ENCODE results near the gene OCA2.

The OCA2 gene

DNA sequence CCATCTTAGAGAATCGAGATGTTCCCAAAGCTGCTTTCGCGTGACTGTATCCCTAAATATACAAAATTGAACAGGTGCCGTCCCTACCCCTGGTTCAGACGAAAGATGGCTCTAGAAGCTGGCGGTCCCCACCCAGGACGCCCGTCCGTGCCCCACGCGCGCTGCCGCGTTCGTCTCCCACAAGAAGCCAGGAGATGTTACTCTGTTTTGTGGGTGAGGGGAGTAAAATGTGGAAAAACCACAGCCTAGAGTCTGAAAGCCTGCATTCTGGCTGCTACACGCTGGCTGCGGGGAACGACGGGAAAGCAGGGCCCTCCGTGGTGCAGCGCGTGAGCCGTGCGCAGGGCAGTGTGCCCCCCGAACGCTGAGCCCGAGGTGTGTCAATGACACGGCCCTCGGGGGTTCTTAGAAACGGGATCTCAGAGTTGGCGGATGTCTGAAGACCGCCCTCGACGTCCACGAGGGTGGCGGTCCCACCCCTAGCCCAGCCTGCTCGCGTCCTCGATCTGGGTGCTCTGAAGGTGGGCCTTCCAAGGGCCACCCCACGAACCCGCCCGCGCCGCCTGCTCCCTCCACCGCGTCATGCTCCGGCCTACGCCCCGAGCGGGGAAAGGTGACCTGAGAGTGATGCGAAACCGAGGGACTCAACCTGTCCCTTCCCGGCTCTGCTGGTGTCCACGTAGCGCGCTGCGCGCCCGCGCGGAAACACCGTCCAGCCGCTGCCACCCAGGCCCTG, 95.6 kb downstream of the OCA2 start:
- in situ Hi-C loops (cut with HindIII; ENCODE audit: low pct_ligation_motif_present, low sequenced_read_pairs) = no loop called here
- Histone ChIP-seq H3K27me3 (replicated peaks) (no peaks in the 10 kb centered on the region), H3K36me3 (replicated peaks) (no peaks in the 10 kb centered on the region), H3K4me3 (ENCODE audit: low read depth, low read length) (no peak overlapping the region), H3K27ac (no peak overlapping the region)
- no peak for DNase-seq
- TF ChIP-seq CTCF (IDR thresholded peaks at IDR 0.05; ENCODE audit: low read depth, low read length, missing control alignments) = no peak

DNA sequence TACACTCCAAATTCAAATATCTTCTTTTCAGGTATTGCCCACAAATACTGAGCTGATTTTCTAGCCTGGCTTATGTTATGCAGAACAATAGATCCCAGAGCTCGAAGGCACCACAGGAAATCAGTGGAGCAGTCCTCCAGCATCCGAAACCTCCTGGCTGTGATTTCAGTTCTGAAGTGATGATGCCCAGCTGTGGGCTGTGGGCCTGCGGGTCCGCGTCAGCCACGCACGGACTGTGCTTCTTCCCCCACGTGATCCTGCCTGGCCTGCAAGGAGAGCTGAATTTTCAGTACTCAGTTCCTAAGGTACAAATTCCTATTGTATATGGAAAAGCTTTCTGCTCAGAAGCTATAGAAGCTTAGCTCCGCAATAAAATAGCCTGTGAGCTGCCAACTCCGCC, 96.2 kb downstream of the OCA2 start:
- Histone ChIP-seq H3K4me3 (ENCODE audit: low read depth, low read length) (no peak overlapping the region), H3K27me3 (replicated peaks) (no peaks in the 10 kb centered on the region), H3K36me3 (replicated peaks) (no peaks in the 10 kb centered on the region), H3K27ac (no peak overlapping the region)
- TF ChIP-seq CTCF (IDR thresholded peaks at IDR 0.05; ENCODE audit: low read depth, low read length, missing control alignments) = no peak
- in situ Hi-C loops (cut with HindIII; ENCODE audit: low pct_ligation_motif_present, low sequenced_read_pairs) = no loop called here
- DNase-seq = no peak

GRCh38 chr15:28002136-28002861, 96.8 kb downstream of the OCA2 start:
- in situ Hi-C loops (cut with HindIII; ENCODE audit: low pct_ligation_motif_present, low sequenced_read_pairs) = no loop called here
- no peak for TF ChIP-seq CTCF (IDR thresholded peaks at IDR 0.05; ENCODE audit: low read depth, low read length, missing control alignments)
- no peaks in the 10 kb centered on the region for H3K27me3 ChIP-seq (replicated peaks)
- H3K4me3 ChIP-seq (ENCODE audit: low read depth, low read length) = no peak overlapping the region
- H3K36me3 ChIP-seq (replicated peaks) = no peaks in the 10 kb centered on the region
- DNase-seq = no peak
- no peak overlapping the region for H3K27ac ChIP-seq

DNA sequence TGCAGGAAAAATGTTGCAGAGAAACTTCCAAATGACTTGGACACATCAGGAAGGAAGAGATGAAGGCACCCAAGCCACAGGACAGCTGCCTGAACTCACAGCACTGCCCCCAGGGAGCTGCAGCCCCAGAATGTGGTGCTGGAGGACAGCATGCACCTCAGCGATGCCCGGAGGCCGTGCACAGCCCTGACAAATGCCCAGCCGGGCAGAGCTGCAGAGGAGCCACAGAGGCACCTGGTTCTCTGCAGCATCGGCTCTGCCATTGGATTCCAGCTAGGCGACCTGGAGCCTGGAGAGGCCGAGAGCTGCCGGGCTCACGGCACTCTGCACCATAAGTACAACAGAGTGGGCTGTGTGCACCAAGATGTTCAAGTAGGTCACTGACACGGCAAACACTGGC, 97.5 kb downstream of the OCA2 start:
- in situ Hi-C loops (cut with HindIII; ENCODE audit: low pct_ligation_motif_present, low sequenced_read_pairs) = no loop called here
- no peak for TF ChIP-seq CTCF (IDR thresholded peaks at IDR 0.05; ENCODE audit: low read depth, low read length, missing control alignments)
- Histone ChIP-seq H3K27ac (no peak overlapping the region), H3K4me3 (ENCODE audit: low read depth, low read length) (no peak overlapping the region), H3K27me3 (replicated peaks) (no peaks in the 10 kb centered on the region), H3K36me3 (replicated peaks) (no peaks in the 10 kb centered on the region)
- no peak for DNase-seq

DNA sequence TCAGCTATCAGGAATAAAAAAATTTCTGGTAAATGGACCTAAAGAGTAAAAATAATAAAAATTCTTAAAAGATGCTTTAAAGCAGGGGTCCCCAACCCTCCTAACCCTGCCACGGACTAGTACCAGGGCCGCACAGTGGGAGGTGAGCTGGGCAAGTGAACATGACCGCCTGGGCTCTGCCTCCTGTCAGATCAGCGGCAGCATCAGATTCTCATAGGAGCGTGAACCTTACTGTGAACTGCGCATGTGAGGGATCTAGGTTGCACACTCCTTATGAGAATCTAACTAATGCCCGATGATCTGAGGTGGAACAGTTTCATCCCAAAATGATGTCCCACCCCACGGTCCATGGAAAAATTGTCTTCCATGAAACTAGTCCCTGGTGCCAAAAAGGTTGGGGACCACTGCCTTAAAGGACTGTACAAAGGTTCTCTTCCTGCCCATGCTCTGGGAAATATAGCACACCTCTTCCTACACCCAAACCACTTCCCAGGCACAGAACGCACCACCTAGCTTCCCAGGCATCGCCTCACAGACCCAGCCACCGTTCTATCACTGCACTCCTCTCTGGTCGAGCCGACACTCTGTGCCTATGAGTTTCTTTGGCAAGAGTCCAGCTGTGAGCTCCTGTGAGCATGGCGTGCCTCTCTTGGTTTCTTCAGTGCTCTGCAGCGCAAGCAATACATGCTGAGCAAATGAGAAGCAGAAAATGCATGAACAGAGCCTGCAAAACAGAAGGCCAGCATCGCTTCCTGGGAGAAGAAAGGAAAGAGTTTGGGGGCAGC, 104.9 kb downstream of the OCA2 start:
- no peaks in the 10 kb centered on the region for H3K36me3 ChIP-seq (replicated peaks)
- DNase-seq = no peak
- no peaks in the 10 kb centered on the region for H3K27me3 ChIP-seq (replicated peaks)
- no peak overlapping the region for H3K4me3 ChIP-seq (ENCODE audit: low read depth, low read length)
- no peak overlapping the region for H3K27ac ChIP-seq
- in situ Hi-C loops (cut with HindIII; ENCODE audit: low pct_ligation_motif_present, low sequenced_read_pairs) = no loop called here
- no peak for TF ChIP-seq CTCF (IDR thresholded peaks at IDR 0.05; ENCODE audit: low read depth, low read length, missing control alignments)
